AG04450 (cell line): ENCODE results near the gene TMCC2. TPM values are rescaled to one million over a fixed set of nuclear protein-coding genes. Genes with fewer than 3 reads are reported as not detected.

Experiments
- CTCF ChIA-PET: fragments of 300-600, 350-600 bp; formaldehyde crosslinking; extraction: SDS; loops from one replicate; lab custom pipeline; 2022; ENCODE audit warnings: antibody characterized with exemption, inconsistent platforms; lab: Charles Lee
- POLR2A ChIA-PET: fragments of 350-600 bp; formaldehyde crosslinking; extraction: SDS; loops from one replicate; lab custom pipeline; 2021; ENCODE audit warnings: antibody characterized with exemption, inconsistent platforms; lab: Yijun Ruan, JAX
- DNase-seq: peaks from one replicate; pipeline ENCODE4 v3.0.0-alpha.2; 2011; ENCODE audit warnings: low read depth, low spot score
- H3K27ac ChIP-seq: one replicate; pipeline ENCODE4 v1.5.1; 2012; ENCODE audit warnings: low read depth, low read length, control low read depth
- H3K27me3 ChIP-seq: one replicate; pipeline ENCODE4 v1.6.0; 2012; ENCODE audit warnings: low read length; ENCODE audit not compliant: control insufficient read depth, insufficient read depth
- H3K4me3 ChIP-seq: 2 replicates; pipeline ENCODE4 v1.5.1; 2011; ENCODE audit warnings: mild to moderate bottlenecking, low read depth, low read length, control low read depth
- H3K9me3 ChIP-seq: 2 replicates; pipeline ENCODE4 v1.5.1; 2012; ENCODE audit warnings: low read length; ENCODE audit not compliant: control insufficient read depth, insufficient read depth
- polyA plus RNA-seq: library from polyadenylated mRNA; depleted of rRNA; stranded (reverse); fragments of >200 nt; gene quantifications from 2 replicates; pipeline ENCODE4 v1.2.3, GENCODE V29; 2011
- TF ChIP-seq, protein P1 (sequence below): IDR thresholded peaks from 2 replicates; pipeline ENCODE4 v1.5.1; 2011; ENCODE audit warnings: low read depth, low read length, control low read depth, inconsistent platforms

TMCC2 gene
- polyA plus RNA-seq, 1 experiment: 2.3 TPM

DNA sequence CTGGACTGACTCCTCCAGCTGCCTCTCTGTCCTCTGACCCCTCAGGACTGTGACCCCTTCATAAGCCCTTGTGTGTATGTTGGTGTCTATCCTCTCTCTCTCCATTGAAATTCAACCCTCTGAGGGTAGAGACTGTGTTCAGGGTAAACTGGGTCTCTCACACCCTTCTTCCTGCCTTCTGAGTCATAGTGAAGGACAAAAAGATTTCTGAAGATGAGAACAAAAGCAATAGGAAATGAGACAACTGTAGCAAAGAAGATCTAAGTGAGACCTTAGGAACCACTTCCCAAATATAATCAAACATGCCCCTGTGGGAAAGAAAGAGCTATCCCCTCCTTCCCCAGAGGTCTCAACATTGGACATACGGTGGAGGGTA, 76.9 kb downstream of the TMCC2 start:
- CTCF ChIA-PET: interaction anchor here (0.7 to 1.1 kb wide), 2 partner anchors 21 to 22 kb away, joined by 3 read pairs; no protein-coding TSS in a partner anchor
- TF ChIP-seq, protein P1, sequence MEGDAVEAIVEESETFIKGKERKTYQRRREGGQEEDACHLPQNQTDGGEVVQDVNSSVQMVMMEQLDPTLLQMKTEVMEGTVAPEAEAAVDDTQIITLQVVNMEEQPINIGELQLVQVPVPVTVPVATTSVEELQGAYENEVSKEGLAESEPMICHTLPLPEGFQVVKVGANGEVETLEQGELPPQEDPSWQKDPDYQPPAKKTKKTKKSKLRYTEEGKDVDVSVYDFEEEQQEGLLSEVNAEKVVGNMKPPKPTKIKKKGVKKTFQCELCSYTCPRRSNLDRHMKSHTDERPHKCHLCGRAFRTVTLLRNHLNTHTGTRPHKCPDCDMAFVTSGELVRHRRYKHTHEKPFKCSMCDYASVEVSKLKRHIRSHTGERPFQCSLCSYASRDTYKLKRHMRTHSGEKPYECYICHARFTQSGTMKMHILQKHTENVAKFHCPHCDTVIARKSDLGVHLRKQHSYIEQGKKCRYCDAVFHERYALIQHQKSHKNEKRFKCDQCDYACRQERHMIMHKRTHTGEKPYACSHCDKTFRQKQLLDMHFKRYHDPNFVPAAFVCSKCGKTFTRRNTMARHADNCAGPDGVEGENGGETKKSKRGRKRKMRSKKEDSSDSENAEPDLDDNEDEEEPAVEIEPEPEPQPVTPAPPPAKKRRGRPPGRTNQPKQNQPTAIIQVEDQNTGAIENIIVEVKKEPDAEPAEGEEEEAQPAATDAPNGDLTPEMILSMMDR: no peak
- no peaks in the 10 kb centered on the region for H3K27me3 ChIP-seq
- peak overlapping the region; percentile 47 for H3K27ac ChIP-seq
- POLR2A ChIA-PET: interaction anchor here (1.0 kb wide), 1 partner anchor 22 kb away, joined by 4 read pairs; no protein-coding TSS in a partner anchor
- H3K4me3 ChIP-seq: no peak overlapping the region
- H3K9me3 ChIP-seq: no peaks in the 10 kb centered on the region; the same call in 1 of the 2 replicates
- no peak for DNase-seq

DNA sequence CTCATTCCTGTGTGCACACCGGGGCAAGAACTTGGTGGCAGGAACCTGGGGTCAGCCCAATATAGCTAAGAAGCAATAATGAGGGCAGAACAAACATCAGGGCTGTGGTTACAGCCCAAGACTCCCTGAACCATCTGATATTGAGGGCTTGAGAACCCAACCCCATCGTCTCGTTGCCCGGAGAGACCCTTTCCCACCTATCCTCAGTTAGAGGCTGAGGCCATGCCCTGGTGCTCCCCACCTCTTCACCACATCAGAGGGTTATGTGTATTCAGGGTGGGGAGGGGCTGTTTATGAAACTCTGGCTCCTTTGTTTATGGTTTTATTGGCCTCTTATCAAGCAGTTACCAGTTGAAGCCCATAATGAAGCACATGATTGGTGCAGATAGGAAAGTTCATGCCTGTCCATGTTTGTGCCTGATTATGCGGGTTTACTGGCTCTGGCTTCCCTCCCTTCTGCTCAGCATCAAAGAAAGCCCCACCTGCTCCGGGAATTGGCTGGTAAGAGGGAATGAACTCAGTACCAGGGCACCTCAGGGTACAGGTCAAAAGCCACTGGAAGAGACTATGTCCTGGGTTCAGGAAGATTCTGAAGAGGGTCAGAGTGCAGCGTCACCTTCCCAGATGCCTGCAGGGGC, 79.3 kb downstream of the TMCC2 start:
- Histone ChIP-seq H3K4me3 (no peak overlapping the region), H3K9me3 (no peaks in the 10 kb centered on the region; the same call in 1 of the 2 replicates), H3K27ac (peak overlapping the region; percentile 31), H3K27me3 (no peaks in the 10 kb centered on the region)
- POLR2A ChIA-PET: no interaction called here
- no peak for DNase-seq
- CTCF ChIA-PET: no interaction called here
- TF ChIP-seq, protein P1: no peak

DNA sequence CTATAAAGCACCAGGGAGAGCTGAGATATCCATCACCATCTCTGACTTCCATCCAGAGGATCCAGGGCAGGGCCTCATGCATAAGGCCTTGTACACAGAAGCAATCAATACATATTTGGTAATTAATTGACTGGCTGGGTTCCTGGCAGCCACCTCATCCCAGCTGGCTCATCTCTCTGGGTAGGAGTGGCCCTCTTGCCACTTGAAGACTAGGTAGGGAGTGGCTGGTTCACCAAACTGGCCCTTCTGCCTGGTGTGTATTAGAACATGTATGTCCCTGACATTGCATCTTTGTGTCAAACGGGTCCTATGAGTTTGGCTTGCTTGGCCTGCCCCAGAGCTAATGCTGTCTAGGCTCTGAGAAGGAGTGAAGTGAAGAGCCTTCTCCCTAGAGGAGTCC, 82.0 kb downstream of the TMCC2 start:
- TF ChIP-seq, protein P1: no peak
- POLR2A ChIA-PET: no interaction called here

DNA sequence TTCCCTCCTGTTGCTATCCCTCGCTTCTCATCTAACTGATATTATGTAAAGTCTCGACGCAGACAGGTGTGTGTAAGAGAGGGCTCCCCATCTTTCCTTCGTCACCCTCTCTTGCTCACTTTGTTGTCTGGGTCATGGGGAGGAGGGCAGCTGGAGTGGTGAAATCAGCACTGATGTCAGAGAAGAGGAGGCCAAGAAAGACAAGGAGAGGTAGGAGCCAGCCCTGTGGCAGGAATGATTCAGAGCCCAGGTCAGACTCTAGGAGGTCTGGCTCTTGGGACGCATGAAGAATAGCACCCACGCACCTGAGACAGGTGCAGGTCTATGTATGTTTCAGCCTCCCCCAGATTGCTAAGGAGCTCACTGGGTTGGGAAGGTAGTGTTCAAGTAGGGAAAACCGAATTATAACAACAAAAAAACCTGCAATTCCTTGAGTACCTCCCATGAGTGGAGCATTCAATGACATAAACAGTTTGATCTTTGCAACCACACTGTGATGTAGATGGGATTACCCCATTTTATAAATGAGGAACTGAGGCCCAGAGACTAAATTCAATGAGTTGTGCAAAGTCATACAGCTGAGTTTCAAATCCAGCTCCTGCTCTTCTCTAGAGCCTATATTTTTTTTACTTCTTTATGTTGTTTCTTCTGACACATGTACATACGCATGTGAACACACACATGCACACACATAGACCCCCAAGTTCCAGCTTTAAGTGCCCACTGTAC, 83.4 kb downstream of the TMCC2 start:
- CTCF ChIA-PET: interaction anchor here (1.0 to 3.5 kb wide), 3 partner anchors 15 to 38 kb away, joined by 3 to 17 read pairs (median 3); no protein-coding TSS in a partner anchor

More for the DNA sequence above, 82.0 kb downstream of the TMCC2 start:
- DNase-seq: no peak
- no peaks in the 10 kb centered on the region for H3K27me3 ChIP-seq
- no peaks in the 10 kb centered on the region; the same call in 1 of the 2 replicates for H3K9me3 ChIP-seq
- no peak overlapping the region for H3K4me3 ChIP-seq
- H3K27ac ChIP-seq: peak overlapping the region; percentile 21
- CTCF ChIA-PET: interaction anchor here (1.1 to 3.5 kb wide), 2 partner anchors 15 to 36 kb away, joined by 4 to 17 read pairs; no protein-coding TSS in a partner anchor

More for the DNA sequence above, 83.4 kb downstream of the TMCC2 start:
- H3K9me3 ChIP-seq: no peaks in the 10 kb centered on the region; the same call in 1 of the 2 replicates
- no peaks in the 10 kb centered on the region for H3K27me3 ChIP-seq
- TF ChIP-seq, protein P1: no peak
- POLR2A ChIA-PET: no interaction called here
- peak overlapping the region; percentile 21 for H3K27ac ChIP-seq
- no peak overlapping the region for H3K4me3 ChIP-seq
- DNase-seq: no peak
